PC-3 (cell line): ENCODE measurements around the gene FOXC2. TPM values are rescaled to one million over a fixed set of nuclear protein-coding genes. Genes with fewer than 3 reads are reported as not detected.

Experiments used
- total RNA-seq: library from RNA; depleted of rRNA; stranded (reverse); fragments of >200 nt; gene quantifications from 2 replicates; pipeline ENCODE4 v1.2.3, GENCODE V29; 2014; rRNA removed

Gene FOXC2
- total RNA-seq, 1 experiment from 2014 or later, result not detected

Other genes starting within 250 kb of the FOXC2 start
- gene FOXF1, start 56.3 kb upstream of the FOXC2 start, total RNA-seq, result not detected in 2 replicates
- gene MTHFSD, start 11.6 kb upstream of the FOXC2 start, total RNA-seq, result 11.9 and 17.1 TPM in 2 replicates
- gene FOXL1, start 11.7 kb downstream of the FOXC2 start, total RNA-seq, result 8.1 and 10.9 TPM in 2 replicates